Adrenal gland (tissue), 5 donors: ENCODE results near the gene NOVA1.

Experiments
- CTCF ChIP-seq, 6 experiments: fragments of 450-650 bp in 4 of 6; fragments of 200-600 bp in 2 of 6; sonication (generic) in 1 of 6; IDR thresholded peaks; 1 replicate in 5 of 6; 2 replicates in 1 of 6; pipeline versions ENCODE4 v1.5.1 to v1.8.0; 2016 to 2021; ENCODE audit warnings: antibody characterized with exemption in 6 of 6, mild to moderate bottlenecking in 2 of 6, moderate library complexity in 1 of 6
- POLR2A ChIP-seq, 2 donors: fragments of 450-650 bp; IDR thresholded peaks; one replicate each; pipeline ENCODE4 v1.6.1; 2017; ENCODE audit warnings: antibody characterized with exemption in 2 of 2, mild to moderate bottlenecking in 2 of 2, moderate library complexity in 1 of 2
- donor health status: DM: no; HTN: no; CAD: no.

GRCh38 chr14:26577711-26578110 lies 20.1 kb downstream of the NOVA1 start:
- TF ChIP-seq CTCF (IDR thresholded peaks at IDR 0.05), result no peak
- TF ChIP-seq POLR2A (IDR thresholded peaks at IDR 0.05), result no peak
